ENCODE measurements around the gene HCK. TPM values are rescaled to one million over a fixed set of nuclear protein-coding genes. Genes with fewer than 3 reads are reported as not detected.

Gene HCK
- total RNA-seq, 1 experiment from 2014 or later = 1.3 TPM

GRCh38 chr20:32019156-32019510 is 32.9 kb upstream of the HCK start:
- TF ChIP-seq CTCF (IDR thresholded peaks at IDR 0.05) (peak; percentile 43; the same call in 1 of the 2 replicates), TEAD4 (CRISPR knock-in tag; IDR thresholded peaks at IDR 0.05) (no peak)
- no peaks in the 10 kb centered on the region for H3K9me3 Mint-ChIP-seq
- 0 out of 2 replicates have a peak, but pooled peaks cover 3% of the 10 kb centered on the region for H3K36me3 Mint-ChIP-seq
- ATAC-seq = peak; percentile 59
- POLR2A ChIA-PET = interaction anchor here (1.2 kb wide), 1 partner anchor 10 kb away, joined by 5 read pairs; no protein-coding TSS in a partner anchor
- peak overlapping the region; percentile 74 for H3K4me3 Mint-ChIP-seq
- DNase-seq (ENCODE audit: low spot score) = peak; percentile 81
- H3K27ac Mint-ChIP-seq = no peak overlapping the region
- H3K4me1 Mint-ChIP-seq = peaks cover 40% of the 10 kb centered on the region
- CTCF ChIA-PET = interaction anchor here (0.6 to 2.7 kb wide), 11 partner anchors 11 to 377 kb away, joined by 3 to 20 read pairs (median 3); partner anchors contain the start of gene PDRG1
- peaks cover 16% of the 10 kb centered on the region for H3K27me3 Mint-ChIP-seq (ENCODE audit: low read depth)

- Mint-ChIP-seq H3K4me3 (peak overlapping the region; percentile 74), H3K9me3 (no peaks in the 10 kb centered on the region), H3K36me3 (0 out of 2 replicates have a peak, but pooled peaks cover 3% of the 10 kb centered on the region), H3K4me1 (peaks cover 43% of the 10 kb centered on the region), H3K27me3 (ENCODE audit: low read depth) (peaks cover 16% of the 10 kb centered on the region), H3K27ac (peak overlapping the region; percentile 27; the same call in 1 of the 2 replicates)
- no peak for DNase-seq (ENCODE audit: low spot score)
- no peak for ATAC-seq
- TF ChIP-seq IRF2 (CRISPR knock-in tag; IDR thresholded peaks at IDR 0.05; ENCODE audit: borderline replicate concordance, low read depth) (no peak), ZNF219 (CRISPR knock-in tag; IDR thresholded peaks at IDR 0.05; ENCODE audit: borderline replicate concordance) (no peak), GABPB1 (CRISPR knock-in tag; IDR thresholded peaks at IDR 0.05) (no peak), ZNF532 (CRISPR knock-in tag; IDR thresholded peaks at IDR 0.05; ENCODE audit: borderline replicate concordance) (no peak), ATF1 (CRISPR knock-in tag; IDR thresholded peaks at IDR 0.05) (no peak), SMAD4 (CRISPR knock-in tag; IDR thresholded peaks at IDR 0.05) (no peak), ERG (CRISPR knock-in tag; IDR thresholded peaks at IDR 0.05) (no peak), PRRX2 (CRISPR knock-in tag; IDR thresholded peaks at IDR 0.05) (no peak), ZNF512 (CRISPR knock-in tag; IDR thresholded peaks at IDR 0.05; ENCODE audit: borderline replicate concordance) (no peak), EMX1 (CRISPR knock-in tag; IDR thresholded peaks at IDR 0.05) (no peak), USF1 (CRISPR knock-in tag; IDR thresholded peaks at IDR 0.05) (no peak), PRDM15 (CRISPR knock-in tag; IDR thresholded peaks at IDR 0.05) (no peak), E2F1 (CRISPR knock-in tag; IDR thresholded peaks at IDR 0.05) (no peak), ZMAT4 (CRISPR knock-in tag; IDR thresholded peaks at IDR 0.05) (no peak)
- ChIA-PET POLR2A (interaction anchor here (0.5 to 1.2 kb wide), 3 partner anchors 9 to 159 kb away, joined by 3 to 5 read pairs (median 4); no protein-coding TSS in a partner anchor), CTCF (interaction anchor here (0.6 to 2.7 kb wide), 16 partner anchors 10 to 377 kb away, joined by 3 to 20 read pairs (median 3); partner anchors contain the start of gene PDRG1)
Observed at GRCh38 chr20:32019563-32020463, 32.2 kb upstream of the HCK start.

Measured in WTC11 (cell line).